H1 (cell line): ENCODE results near the gene CTBP2.
"Not testable (repeated sequence)": the region's sequence is repeated elsewhere in the genome, so short reads cannot be mapped to it uniquely, and the experiment has no call there.

ENCODE experiments used
- TF ChIP-seq, protein P1 (sequence below): IDR thresholded peaks from 2 replicates; pipeline ENCODE4 v1.6.1; 2012; ENCODE audit warnings: inconsistent platforms
- TF ChIP-seq, protein P2 (sequence below), 3 experiments: IDR thresholded peaks; 1 replicate in 2 of 3; 2 replicates in 1 of 3; pipeline versions ENCODE4 v1.5.1 to v1.6.1; 2011; ENCODE audit warnings: low read length in 3 of 3, mild to moderate bottlenecking in 3 of 3, inconsistent platforms in 2 of 3, low read depth in 1 of 3, moderate library complexity in 1 of 3; ENCODE audit not compliant: insufficient read depth in 1 of 3; ENCODE audit errors: control extremely low read depth in 1 of 3

DNA sequence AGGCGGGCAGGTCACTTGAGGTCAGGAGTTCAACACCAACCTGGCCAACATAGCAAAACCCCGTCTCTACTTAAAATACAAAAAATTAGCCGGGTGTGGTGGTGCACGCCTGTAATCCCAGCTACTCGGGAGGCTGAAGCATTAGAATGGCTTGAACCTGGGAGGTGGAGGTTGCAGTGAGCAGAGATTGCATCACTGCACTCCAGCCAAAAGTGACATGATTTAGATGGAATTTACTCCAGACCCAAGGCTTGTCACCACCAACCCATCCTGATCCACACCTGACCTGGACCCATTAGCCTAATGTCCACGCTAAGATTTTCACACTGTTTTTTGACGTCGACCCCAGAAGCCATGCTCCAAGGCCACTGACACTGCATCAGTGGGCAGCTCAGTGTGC, 101.0 kb downstream of the CTBP2 start:
- TF ChIP-seq, protein P1, sequence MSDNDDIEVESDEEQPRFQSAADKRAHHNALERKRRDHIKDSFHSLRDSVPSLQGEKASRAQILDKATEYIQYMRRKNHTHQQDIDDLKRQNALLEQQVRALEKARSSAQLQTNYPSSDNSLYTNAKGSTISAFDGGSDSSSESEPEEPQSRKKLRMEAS = not testable (repeated sequence)
- TF ChIP-seq, protein P2, sequence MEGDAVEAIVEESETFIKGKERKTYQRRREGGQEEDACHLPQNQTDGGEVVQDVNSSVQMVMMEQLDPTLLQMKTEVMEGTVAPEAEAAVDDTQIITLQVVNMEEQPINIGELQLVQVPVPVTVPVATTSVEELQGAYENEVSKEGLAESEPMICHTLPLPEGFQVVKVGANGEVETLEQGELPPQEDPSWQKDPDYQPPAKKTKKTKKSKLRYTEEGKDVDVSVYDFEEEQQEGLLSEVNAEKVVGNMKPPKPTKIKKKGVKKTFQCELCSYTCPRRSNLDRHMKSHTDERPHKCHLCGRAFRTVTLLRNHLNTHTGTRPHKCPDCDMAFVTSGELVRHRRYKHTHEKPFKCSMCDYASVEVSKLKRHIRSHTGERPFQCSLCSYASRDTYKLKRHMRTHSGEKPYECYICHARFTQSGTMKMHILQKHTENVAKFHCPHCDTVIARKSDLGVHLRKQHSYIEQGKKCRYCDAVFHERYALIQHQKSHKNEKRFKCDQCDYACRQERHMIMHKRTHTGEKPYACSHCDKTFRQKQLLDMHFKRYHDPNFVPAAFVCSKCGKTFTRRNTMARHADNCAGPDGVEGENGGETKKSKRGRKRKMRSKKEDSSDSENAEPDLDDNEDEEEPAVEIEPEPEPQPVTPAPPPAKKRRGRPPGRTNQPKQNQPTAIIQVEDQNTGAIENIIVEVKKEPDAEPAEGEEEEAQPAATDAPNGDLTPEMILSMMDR (IDR thresholded peaks at IDR 0.05; ENCODE audit: control extremely low read depth in 1 of 3, insufficient read depth in 1 of 3, low read depth in 1 of 3, low read length in 3 of 3) = not testable (repeated sequence)
